ENCODE measurements around the gene ISLR2. TPM values are rescaled to one million over a fixed set of nuclear protein-coding genes. Genes with fewer than 3 reads are reported as not detected.

ISLR2 gene
- total RNA-seq, 1 donor from 2014 or later: 2.1 TPM

Small RNAs within 50 kb of the gene (small RNA-seq; reads per million reads assigned to genes)
- not detected for gene RF00017

Other genes starting within 250 kb of the ISLR2 start
- 7.8 TPM for gene LOXL1, start 204.1 kb upstream of the ISLR2 start, total RNA-seq
- 14.1 TPM for gene STOML1, start 138.3 kb upstream of the ISLR2 start, total RNA-seq
- gene PML, start 135.9 kb upstream of the ISLR2 start, total RNA-seq: 14.1 TPM
- 1.0 TPM for gene GOLGA6A, start 48.0 kb upstream of the ISLR2 start, total RNA-seq
- 85.6 TPM for gene ISLR, start 43.1 kb downstream of the ISLR2 start, total RNA-seq
- gene STRA6, start 72.2 kb downstream of the ISLR2 start, total RNA-seq: 1.0 TPM
- gene CCDC33, start 105.7 kb downstream of the ISLR2 start, total RNA-seq: 0.52 TPM
- 0.52 TPM for gene CYP11A1, start 237.1 kb downstream of the ISLR2 start, total RNA-seq